Measurements from ENCODE around the gene COPS3. TPM values are rescaled to one million over a fixed set of nuclear protein-coding genes. Genes with fewer than 3 reads are reported as not detected.
A peak's percentile ranks its signal among the peaks of the same experiment; 100 is the strongest.

The COPS3 gene
- total RNA-seq, 1 donor from 2014 or later: 89.2 TPM

DNA sequence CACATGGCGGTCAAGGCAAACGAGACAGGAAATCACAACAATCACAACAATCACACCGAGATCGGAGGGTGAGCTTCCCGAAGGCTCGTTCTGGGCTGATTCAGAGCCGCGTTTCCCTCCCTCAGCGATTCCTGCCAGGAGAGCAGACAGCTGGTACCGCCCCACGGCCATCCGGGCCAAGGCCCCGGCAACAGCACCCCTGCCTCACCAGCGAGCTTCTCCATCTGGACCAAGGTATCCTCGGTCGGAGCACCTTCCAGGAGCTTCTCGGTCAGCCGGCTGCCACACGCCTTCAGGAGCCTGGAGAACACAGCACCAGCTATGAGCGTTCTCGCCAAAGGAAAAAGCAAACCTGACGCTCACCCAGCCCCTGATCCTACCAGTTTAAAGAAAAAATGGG is 59.7 kb downstream of the COPS3 start:
- no peak overlapping the region for H3K9ac ChIP-seq (ENCODE audit: low read depth in 1 of 3, low read length in 3 of 3)
- H3K4me1 ChIP-seq (ENCODE audit: control insufficient read depth in 3 of 3, insufficient read depth in 3 of 3, low read length in 3 of 3): no peaks in the 10 kb centered on the region
- no peak overlapping the region for H3K4me3 ChIP-seq (ENCODE audit: low read length in 3 of 3)
- H3K9me3 ChIP-seq (ENCODE audit: control insufficient read depth in 3 of 3, low read length in 3 of 3): no peaks in the 10 kb centered on the region
- H3K27me3 ChIP-seq (ENCODE audit: control insufficient read depth in 3 of 3, insufficient read depth in 3 of 3, low read length in 3 of 3): no peaks in the 10 kb centered on the region
- no peak overlapping the region for H3K27ac ChIP-seq (ENCODE audit: low read depth, low read length)
- H3K36me3 ChIP-seq (ENCODE audit: control insufficient read depth in 3 of 3, insufficient read depth in 3 of 3, low read length in 3 of 3): peaks cover 85 to 92% (median 87%) of the 10 kb centered on the region in 3 donors

DNA sequence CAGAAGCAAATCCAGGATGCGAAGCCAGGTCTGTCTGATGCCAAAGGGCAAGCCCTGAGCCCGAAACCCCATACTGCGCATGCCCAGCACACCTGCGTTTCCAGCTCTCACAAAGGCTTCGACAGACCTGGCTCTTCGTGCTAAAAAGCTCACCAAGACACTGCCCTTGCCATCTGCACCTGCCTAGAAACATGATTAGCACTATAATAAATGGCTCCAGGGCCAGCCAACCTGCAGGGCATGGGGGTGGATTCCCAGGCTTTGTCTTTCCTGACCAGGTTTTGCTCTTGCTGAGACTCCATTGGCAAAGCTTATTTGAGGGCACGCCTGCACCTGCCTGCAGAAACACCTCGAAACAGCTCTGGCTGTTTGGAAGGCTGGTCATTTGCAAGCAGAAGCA is 60.5 kb downstream of the COPS3 start:
- Histone ChIP-seq H3K4me3 (ENCODE audit: low read length in 3 of 3) (no peak overlapping the region), H3K27ac (ENCODE audit: low read depth, low read length) (no peak overlapping the region), H3K27me3 (ENCODE audit: control insufficient read depth in 3 of 3, insufficient read depth in 3 of 3, low read length in 3 of 3) (no peaks in the 10 kb centered on the region), H3K9ac (ENCODE audit: low read depth in 1 of 3, low read length in 3 of 3) (no peak overlapping the region), H3K36me3 (ENCODE audit: control insufficient read depth in 3 of 3, insufficient read depth in 3 of 3, low read length in 3 of 3) (peaks cover 86 to 91% (median 87%) of the 10 kb centered on the region in 3 donors), H3K9me3 (ENCODE audit: control insufficient read depth in 3 of 3, low read length in 3 of 3) (no peaks in the 10 kb centered on the region), H3K4me1 (ENCODE audit: control insufficient read depth in 3 of 3, insufficient read depth in 3 of 3, low read length in 3 of 3) (no peaks in the 10 kb centered on the region)

DNA sequence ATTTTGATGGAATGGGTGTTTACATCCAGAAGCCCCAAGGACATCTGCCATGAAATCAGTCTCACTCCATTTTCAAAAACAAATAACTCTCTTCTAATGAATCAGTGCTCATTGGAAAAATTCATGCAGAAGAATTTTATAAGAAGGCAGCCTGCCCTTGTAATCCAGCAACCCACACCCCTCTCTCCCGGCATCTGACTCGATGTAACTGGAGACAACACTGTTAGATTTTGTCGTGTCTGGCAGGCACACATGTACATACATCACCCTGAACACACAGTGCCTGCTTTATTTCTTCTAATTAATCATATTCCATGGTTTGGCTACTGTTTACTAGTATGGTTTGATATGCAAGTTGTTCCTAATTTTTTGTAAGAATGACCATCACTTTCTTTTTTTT is 63.1 kb downstream of the COPS3 start:
- Histone ChIP-seq H3K9me3 (ENCODE audit: control insufficient read depth in 3 of 3, low read length in 3 of 3) (no peaks in the 10 kb centered on the region), H3K27me3 (ENCODE audit: control insufficient read depth in 3 of 3, insufficient read depth in 3 of 3, low read length in 3 of 3) (no peaks in the 10 kb centered on the region), H3K9ac (ENCODE audit: low read depth in 1 of 3, low read length in 3 of 3) (no peak overlapping the region), H3K4me1 (ENCODE audit: control insufficient read depth in 3 of 3, insufficient read depth in 3 of 3, low read length in 3 of 3) (no peaks in the 10 kb centered on the region), H3K36me3 (ENCODE audit: control insufficient read depth in 3 of 3, insufficient read depth in 3 of 3, low read length in 3 of 3) (peaks cover 79 to 85% (median 84%) of the 10 kb centered on the region in 3 donors), H3K4me3 (ENCODE audit: low read length in 3 of 3) (no peak overlapping the region), H3K27ac (ENCODE audit: low read depth, low read length) (no peak overlapping the region)

DNA sequence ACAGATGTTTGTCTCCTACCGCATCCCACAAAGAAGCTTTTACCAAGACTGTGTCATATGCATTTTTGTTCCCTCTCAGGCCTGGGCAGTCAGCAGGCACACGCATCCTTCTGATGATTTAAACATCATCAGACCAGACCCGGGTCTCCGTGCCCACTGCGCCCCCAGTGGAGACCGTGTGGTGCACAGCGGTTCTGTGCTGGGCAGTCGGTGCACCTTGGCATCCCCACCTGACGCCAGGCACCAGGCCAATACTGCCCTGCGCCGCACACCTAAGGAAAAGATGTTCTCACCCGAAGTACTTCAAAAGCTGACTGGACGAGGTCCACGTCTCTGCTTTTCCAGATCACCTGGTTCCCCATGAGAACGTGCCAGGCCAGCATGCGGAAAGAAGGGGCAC is 64.3 kb downstream of the COPS3 start:
- no peaks in the 10 kb centered on the region for H3K27me3 ChIP-seq (ENCODE audit: control insufficient read depth in 3 of 3, insufficient read depth in 3 of 3, low read length in 3 of 3)
- H3K36me3 ChIP-seq (ENCODE audit: control insufficient read depth in 3 of 3, insufficient read depth in 3 of 3, low read length in 3 of 3): peaks cover 72 to 80% (median 78%) of the 10 kb centered on the region in 3 donors
- no peak overlapping the region for H3K9ac ChIP-seq (ENCODE audit: low read depth in 1 of 3, low read length in 3 of 3)
- no peak overlapping the region for H3K27ac ChIP-seq (ENCODE audit: low read depth, low read length)
- no peaks in the 10 kb centered on the region for H3K9me3 ChIP-seq (ENCODE audit: control insufficient read depth in 3 of 3, low read length in 3 of 3)
- no peaks in the 10 kb centered on the region for H3K4me1 ChIP-seq (ENCODE audit: control insufficient read depth in 3 of 3, insufficient read depth in 3 of 3, low read length in 3 of 3)
- H3K4me3 ChIP-seq (ENCODE audit: low read length in 3 of 3): no peak overlapping the region

DNA sequence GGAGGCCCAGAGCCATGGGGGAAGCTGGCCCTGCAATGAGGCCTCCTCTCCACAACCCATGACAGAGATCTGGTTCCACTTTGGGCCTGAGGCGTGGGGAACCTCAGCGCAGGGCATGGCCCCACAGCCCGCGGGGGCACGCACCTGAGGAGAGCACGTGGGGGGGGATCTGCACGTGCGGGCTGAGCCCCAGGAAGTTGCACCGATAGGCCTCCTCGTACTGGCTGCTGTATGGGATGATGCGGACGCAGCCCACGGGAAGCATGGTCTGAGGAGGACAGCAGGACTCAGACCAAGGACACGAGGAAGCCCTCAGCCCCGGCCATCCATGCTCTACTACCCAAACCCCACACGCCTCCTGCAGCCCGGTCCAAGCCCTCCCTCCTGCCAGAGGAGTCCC is 64.8 kb downstream of the COPS3 start:
- no peak overlapping the region for H3K4me3 ChIP-seq (ENCODE audit: low read length in 3 of 3)
- H3K27me3 ChIP-seq (ENCODE audit: control insufficient read depth in 3 of 3, insufficient read depth in 3 of 3, low read length in 3 of 3): no peaks in the 10 kb centered on the region
- H3K4me1 ChIP-seq (ENCODE audit: control insufficient read depth in 3 of 3, insufficient read depth in 3 of 3, low read length in 3 of 3): peaks cover 0 to 3% (median 1%) of the 10 kb centered on the region in 3 donors
- H3K36me3 ChIP-seq (ENCODE audit: control insufficient read depth in 3 of 3, insufficient read depth in 3 of 3, low read length in 3 of 3): peaks cover 67 to 74% (median 73%) of the 10 kb centered on the region in 3 donors
- H3K9ac ChIP-seq (ENCODE audit: low read depth in 1 of 3, low read length in 3 of 3): no peak overlapping the region
- no peak overlapping the region for H3K27ac ChIP-seq (ENCODE audit: low read depth, low read length)
- H3K9me3 ChIP-seq (ENCODE audit: control insufficient read depth in 3 of 3, low read length in 3 of 3): no peaks in the 10 kb centered on the region

DNA sequence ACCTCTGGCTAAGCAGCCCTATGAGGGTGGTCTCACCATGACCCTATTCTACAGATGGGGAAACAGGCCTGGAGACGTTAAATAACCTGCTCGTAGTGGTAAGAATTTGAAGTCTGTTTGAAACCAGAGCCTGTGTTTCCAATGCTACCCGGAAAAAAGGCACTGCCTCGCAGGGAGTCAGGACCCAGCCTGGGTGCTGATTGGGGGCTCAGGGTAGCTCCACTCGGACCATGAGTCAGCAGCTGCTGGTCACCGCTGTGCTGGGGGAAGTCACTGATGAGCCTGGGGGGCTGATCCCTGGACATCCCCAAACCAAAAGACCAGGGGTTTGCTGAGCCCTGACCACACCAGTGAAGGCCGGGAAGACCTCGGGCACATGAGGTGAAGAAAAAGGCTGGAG is 65.5 kb downstream of the COPS3 start:
- Histone ChIP-seq H3K4me1 (ENCODE audit: control insufficient read depth in 3 of 3, insufficient read depth in 3 of 3, low read length in 3 of 3) (peaks cover 0 to 7% (median 4%) of the 10 kb centered on the region in 3 donors), H3K27me3 (ENCODE audit: control insufficient read depth in 3 of 3, insufficient read depth in 3 of 3, low read length in 3 of 3) (no peaks in the 10 kb centered on the region), H3K27ac (ENCODE audit: low read depth, low read length) (no peak overlapping the region), H3K36me3 (ENCODE audit: control insufficient read depth in 3 of 3, insufficient read depth in 3 of 3, low read length in 3 of 3) (peaks cover 60 to 68% (median 66%) of the 10 kb centered on the region in 3 donors), H3K4me3 (ENCODE audit: low read length in 3 of 3) (no peak overlapping the region), H3K9me3 (ENCODE audit: control insufficient read depth in 3 of 3, low read length in 3 of 3) (no peaks in the 10 kb centered on the region), H3K9ac (ENCODE audit: low read depth in 1 of 3, low read length in 3 of 3) (no peak overlapping the region)

DNA sequence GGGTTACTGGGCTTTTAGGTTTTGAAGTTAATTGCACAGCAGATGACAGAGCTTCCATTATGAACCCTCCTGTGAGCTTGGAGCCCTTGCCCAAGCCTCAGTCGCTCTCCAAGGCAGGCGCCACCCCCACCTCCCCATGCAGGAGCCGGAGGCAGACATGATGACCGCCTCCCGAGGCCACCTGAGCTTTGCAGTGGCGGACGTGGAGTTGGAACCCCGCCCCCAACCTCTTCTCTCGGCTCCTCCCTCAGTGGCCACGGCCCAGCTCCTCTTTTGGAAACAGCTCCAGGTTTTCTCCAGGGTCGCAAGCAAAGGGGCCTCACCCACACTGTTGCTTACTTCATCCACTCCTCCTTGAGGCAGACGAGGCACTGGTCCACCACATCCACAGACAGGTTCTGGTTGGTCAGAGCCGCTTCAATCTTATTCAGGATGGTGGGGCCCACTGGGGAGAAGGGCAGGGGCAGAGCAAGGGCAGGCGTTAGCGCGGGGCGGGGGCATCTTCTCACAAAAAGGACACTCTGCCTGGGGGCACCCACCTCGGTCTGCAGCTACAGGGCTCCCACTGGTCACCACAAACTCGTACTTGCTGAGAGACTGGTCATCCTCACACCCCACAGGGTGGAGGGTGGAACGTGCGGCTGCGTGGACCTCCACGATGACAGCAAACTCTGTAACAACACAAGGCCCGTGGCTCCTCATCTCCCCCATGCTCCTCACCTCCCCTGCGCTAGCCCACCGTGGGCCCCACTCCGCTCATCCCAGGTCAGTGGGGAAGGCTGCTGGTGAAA is 66.2 kb downstream of the COPS3 start:
- no peak overlapping the region for H3K4me3 ChIP-seq (ENCODE audit: low read length in 3 of 3)
- peaks cover 0 to 7% (median 4%) of the 10 kb centered on the region in 3 donors for H3K4me1 ChIP-seq (ENCODE audit: control insufficient read depth in 3 of 3, insufficient read depth in 3 of 3, low read length in 3 of 3)
- no peak overlapping the region for H3K27ac ChIP-seq (ENCODE audit: low read depth, low read length)
- H3K27me3 ChIP-seq (ENCODE audit: control insufficient read depth in 3 of 3, insufficient read depth in 3 of 3, low read length in 3 of 3): no peaks in the 10 kb centered on the region
- no peak overlapping the region for H3K9ac ChIP-seq (ENCODE audit: low read depth in 1 of 3, low read length in 3 of 3)
- H3K9me3 ChIP-seq (ENCODE audit: control insufficient read depth in 3 of 3, low read length in 3 of 3): no peaks in the 10 kb centered on the region
- H3K36me3 ChIP-seq (ENCODE audit: control insufficient read depth in 3 of 3, insufficient read depth in 3 of 3, low read length in 3 of 3): peaks cover 54 to 60% (median 59%) of the 10 kb centered on the region in 3 donors

DNA sequence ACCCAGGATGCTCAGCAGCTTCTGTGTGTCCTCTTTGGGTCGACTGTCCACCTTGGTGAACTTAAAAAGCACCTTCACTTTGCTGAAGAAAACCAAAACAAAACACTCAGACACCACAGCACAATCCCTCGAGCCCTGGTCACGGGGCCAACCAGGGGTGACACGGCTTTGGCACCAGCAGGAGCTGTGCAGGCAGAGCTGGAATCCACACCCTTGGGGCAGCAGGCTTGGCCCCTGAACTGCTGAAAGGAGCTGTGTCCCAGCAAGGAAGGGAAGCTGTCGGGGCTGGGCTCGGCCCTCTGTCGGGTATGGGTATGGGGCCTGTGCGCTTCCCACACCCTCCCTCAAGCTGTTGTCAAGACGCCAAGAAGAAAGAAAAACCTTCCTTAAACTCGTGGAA is 67.3 kb downstream of the COPS3 start:
- no peaks in the 10 kb centered on the region for H3K9me3 ChIP-seq (ENCODE audit: control insufficient read depth in 3 of 3, low read length in 3 of 3)
- peaks cover 0 to 7% (median 4%) of the 10 kb centered on the region in 3 donors for H3K4me1 ChIP-seq (ENCODE audit: control insufficient read depth in 3 of 3, insufficient read depth in 3 of 3, low read length in 3 of 3)
- no peak overlapping the region for H3K9ac ChIP-seq (ENCODE audit: low read depth in 1 of 3, low read length in 3 of 3)
- H3K36me3 ChIP-seq (ENCODE audit: control insufficient read depth in 3 of 3, insufficient read depth in 3 of 3, low read length in 3 of 3): peaks cover 50 to 54% (median 53%) of the 10 kb centered on the region in 3 donors
- no peak overlapping the region for H3K4me3 ChIP-seq (ENCODE audit: low read length in 3 of 3)
- no peaks in the 10 kb centered on the region for H3K27me3 ChIP-seq (ENCODE audit: control insufficient read depth in 3 of 3, insufficient read depth in 3 of 3, low read length in 3 of 3)
- H3K27ac ChIP-seq (ENCODE audit: low read depth, low read length): no peak overlapping the region

DNA sequence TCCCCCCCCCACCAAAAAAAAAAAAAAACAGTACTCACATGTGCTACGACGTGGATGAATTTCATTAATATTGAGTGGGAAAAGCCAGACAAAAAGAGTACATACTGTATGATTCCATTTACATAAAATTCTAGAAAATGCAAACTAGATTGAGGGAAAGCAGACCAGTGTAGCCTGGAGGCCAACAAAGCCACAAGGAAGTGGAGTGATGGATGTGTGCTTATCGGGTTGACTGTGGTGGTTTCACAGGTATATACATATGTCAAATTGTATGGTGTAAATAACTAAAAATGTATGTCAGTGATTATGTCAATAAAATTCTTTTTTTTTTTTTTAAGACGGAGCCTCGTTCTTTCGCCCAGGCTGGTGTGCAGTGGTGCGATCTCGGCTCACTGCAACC is 73.0 kb downstream of the COPS3 start:
- Histone ChIP-seq H3K4me1 (ENCODE audit: control insufficient read depth in 3 of 3, insufficient read depth in 3 of 3, low read length in 3 of 3) (peaks cover 21 to 36% (median 35%) of the 10 kb centered on the region in 3 donors), H3K9ac (ENCODE audit: low read depth in 1 of 3, low read length in 3 of 3) (no peak overlapping the region), H3K27me3 (ENCODE audit: control insufficient read depth in 3 of 3, insufficient read depth in 3 of 3, low read length in 3 of 3) (no peaks in the 10 kb centered on the region), H3K36me3 (ENCODE audit: control insufficient read depth in 3 of 3, insufficient read depth in 3 of 3, low read length in 3 of 3) (peaks cover 4% of the 10 kb centered on the region in 3 donors), H3K4me3 (ENCODE audit: low read length in 3 of 3) (no peak overlapping the region), H3K27ac (ENCODE audit: low read depth, low read length) (no peak overlapping the region), H3K9me3 (ENCODE audit: control insufficient read depth in 3 of 3, low read length in 3 of 3) (no peaks in the 10 kb centered on the region)

DNA sequence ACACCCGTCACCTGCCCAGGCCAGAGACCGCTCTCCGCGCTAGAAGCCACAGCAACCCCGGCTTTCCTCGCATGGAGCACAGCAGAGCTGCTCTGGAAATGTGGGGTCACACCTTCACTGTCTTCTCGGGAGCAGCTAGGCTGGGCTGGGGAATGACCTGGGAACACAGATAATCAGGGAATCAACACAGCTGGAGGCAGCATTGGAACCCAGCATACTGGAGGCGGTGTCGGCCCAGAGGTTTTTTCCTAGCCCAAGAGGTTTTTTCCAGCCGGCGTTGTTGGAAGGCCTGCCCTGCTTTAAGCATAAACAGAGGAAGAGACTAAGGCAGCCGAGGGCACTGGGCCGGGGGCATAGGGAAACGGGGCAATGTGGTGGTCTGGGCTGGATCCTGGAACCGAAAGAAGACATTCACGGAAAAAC is 74.1 kb downstream of the COPS3 start:
- Histone ChIP-seq H3K9me3 (ENCODE audit: control insufficient read depth in 3 of 3, low read length in 3 of 3) (no peaks in the 10 kb centered on the region), H3K4me1 (ENCODE audit: control insufficient read depth in 3 of 3, insufficient read depth in 3 of 3, low read length in 3 of 3) (peaks cover 21 to 36% (median 35%) of the 10 kb centered on the region in 3 donors), H3K27ac (ENCODE audit: low read depth, low read length) (peak overlapping the region; percentile 92), H3K4me3 (ENCODE audit: low read length in 3 of 3) (peak overlapping the region in 1 of 3 donors; percentile 82), H3K27me3 (ENCODE audit: control insufficient read depth in 3 of 3, insufficient read depth in 3 of 3, low read length in 3 of 3) (no peaks in the 10 kb centered on the region), H3K9ac (ENCODE audit: low read depth in 1 of 3, low read length in 3 of 3) (peak overlapping the region in 2 of 3 donors; percentile 20 to 92), H3K36me3 (ENCODE audit: control insufficient read depth in 3 of 3, insufficient read depth in 3 of 3, low read length in 3 of 3) (peaks cover 0 to 5% (median 3%) of the 10 kb centered on the region in 3 donors)

Data from skeletal muscle tissue (tissue), 4 donors.